HEK293 (cell line): ENCODE results near the gene PGAP6.
"Not testable (repeated sequence)": the region's sequence is repeated elsewhere in the genome, so short reads cannot be mapped to it uniquely, and the experiment has no call there.

Experiments
- CTCF ChIA-PET: fragments of 350-600 bp; formaldehyde crosslinking; extraction: SDS; loops from one replicate; lab custom pipeline; 2021; ENCODE audit warnings: antibody characterized with exemption; lab: Yijun Ruan, JAX
- POLR2A ChIA-PET: fragments of 300-600 bp; formaldehyde crosslinking; extraction: SDS; loops from one replicate; lab custom pipeline; 2020; ENCODE audit warnings: antibody characterized with exemption, inconsistent platforms; lab: Yijun Ruan, JAX
- H3K27ac ChIP-seq: fragments of 200-500 bp; sonication (Bioruptor generic); 2 replicates; pipeline ENCODE4 v1.5.1; 2014; ENCODE audit warnings: low read depth, low read length, control low read depth, inconsistent platforms; ENCODE audit errors: extremely low read depth
- H3K36me3 ChIP-seq, 2 experiments: fragments of 200-500 bp in 1 of 2; sonication (Bioruptor generic) in 1 of 2; 1 replicate in 1 of 2; 2 replicates in 1 of 2; pipeline ENCODE4 v1.5.1; 2014 to 2017; ENCODE audit warnings: inconsistent platforms in 2 of 2, low read length in 2 of 2; ENCODE audit not compliant: control insufficient read depth in 2 of 2, insufficient read depth in 1 of 2
- H3K4me1 ChIP-seq: fragments of 200-500 bp; sonication (Bioruptor generic); 2 replicates; pipeline ENCODE4 v1.5.1; 2014; ENCODE audit warnings: mild to moderate bottlenecking, low read length, inconsistent platforms; ENCODE audit not compliant: control insufficient read depth, insufficient read depth
- H3K4me3 ChIP-seq: 2 replicates; pipeline ENCODE4 v1.5.1; 2011; ENCODE audit warnings: low read depth, mild to moderate bottlenecking, control low read depth, low read length, moderate library complexity
- H3K9me3 ChIP-seq: fragments of 200-500 bp; sonication (Bioruptor generic); 2 replicates; pipeline ENCODE4 v1.5.1; 2014; ENCODE audit warnings: low read depth, low read length, inconsistent platforms; ENCODE audit not compliant: control insufficient read depth, insufficient read depth
- GFI1B ChIP-seq: fragments of 450-650 bp; formaldehyde crosslinking; IDR thresholded peaks from 2 replicates; pipeline ENCODE4 v1.5.1; 2016; ENCODE audit warnings: missing biosample characterization, missing genetic modification characterization
- KLF1 ChIP-seq: fragments of 450-650 bp; formaldehyde crosslinking; IDR thresholded peaks from 2 replicates; pipeline ENCODE4 v1.5.1; 2016; ENCODE audit warnings: missing biosample characterization, missing genetic modification characterization
- KLF16 ChIP-seq: fragments of 450-650 bp; formaldehyde crosslinking; IDR thresholded peaks from 2 replicates; pipeline ENCODE4 v1.5.1; 2017; ENCODE audit warnings: missing biosample characterization, missing genetic modification characterization
- MZF1 ChIP-seq: fragments of 450-650 bp; formaldehyde crosslinking; IDR thresholded peaks from 2 replicates; pipeline ENCODE4 v1.5.1; 2017; ENCODE audit warnings: missing biosample characterization, missing genetic modification characterization, borderline replicate concordance
- TRIM28 ChIP-seq: IDR thresholded peaks from 2 replicates; pipeline ENCODE4 v1.6.1; 2011; ENCODE audit warnings: low read length, control low read depth, borderline replicate concordance
- ZBTB17 ChIP-seq: fragments of 450-650 bp; formaldehyde crosslinking; IDR thresholded peaks from 2 replicates; pipeline ENCODE4 v1.5.1; 2016; ENCODE audit warnings: missing biosample characterization, missing genetic modification characterization
- ZBTB48 ChIP-seq: fragments of 450-650 bp; formaldehyde crosslinking; IDR thresholded peaks from 2 replicates; pipeline ENCODE4 v1.5.1; 2016; ENCODE audit warnings: missing biosample characterization, missing genetic modification characterization
- ZFP69B ChIP-seq: fragments of 450-650 bp; formaldehyde crosslinking; IDR thresholded peaks from 2 replicates; pipeline ENCODE4 v1.5.1; 2016; ENCODE audit warnings: missing biosample characterization, missing genetic modification characterization
- ZNF112 ChIP-seq: fragments of 450-650 bp; formaldehyde crosslinking; IDR thresholded peaks from 2 replicates; pipeline ENCODE4 v1.5.0; 2017; ENCODE audit warnings: missing biosample characterization, missing genetic modification characterization
- ZNF140 ChIP-seq: fragments of 450-650 bp; formaldehyde crosslinking; IDR thresholded peaks from 2 replicates; pipeline ENCODE4 v1.5.1; 2016; ENCODE audit warnings: missing biosample characterization, missing genetic modification characterization
- ZNF174 ChIP-seq: fragments of 450-650 bp; formaldehyde crosslinking; IDR thresholded peaks from 2 replicates; pipeline ENCODE4 v1.5.0; 2017; ENCODE audit warnings: missing biosample characterization, mild to moderate bottlenecking, missing genetic modification characterization
- ZNF239 ChIP-seq: fragments of 450-650 bp; formaldehyde crosslinking; IDR thresholded peaks from 2 replicates; pipeline ENCODE4 v1.5.1; 2016; ENCODE audit warnings: missing biosample characterization, missing genetic modification characterization
- ZNF248 ChIP-seq: fragments of 450-650 bp; formaldehyde crosslinking; IDR thresholded peaks from 2 replicates; pipeline ENCODE4 v1.5.1; 2017; ENCODE audit warnings: missing biosample characterization, missing genetic modification characterization
- ZNF670 ChIP-seq: fragments of 450-650 bp; formaldehyde crosslinking; IDR thresholded peaks from 2 replicates; pipeline ENCODE4 v1.5.1; 2016; ENCODE audit warnings: missing biosample characterization, missing genetic modification characterization, low read depth
- ZNF701 ChIP-seq: fragments of 450-650 bp; formaldehyde crosslinking; IDR thresholded peaks from 2 replicates; pipeline ENCODE4 v1.5.1; 2016; ENCODE audit warnings: missing biosample characterization, missing genetic modification characterization
- ZNF76 ChIP-seq: fragments of 450-650 bp; formaldehyde crosslinking; IDR thresholded peaks from 2 replicates; pipeline ENCODE4; 2016; ENCODE audit warnings: low read depth, missing biosample characterization, missing genetic modification characterization, borderline replicate concordance
- ZNF768 ChIP-seq: fragments of 450-650 bp; formaldehyde crosslinking; IDR thresholded peaks from 2 replicates; pipeline ENCODE4 v1.5.1; 2018; ENCODE audit warnings: missing biosample characterization, mild to moderate bottlenecking, missing genetic modification characterization
- ZNF791 ChIP-seq: fragments of 450-650 bp; formaldehyde crosslinking; IDR thresholded peaks from 2 replicates; pipeline ENCODE4 v1.5.1; 2016; ENCODE audit warnings: missing biosample characterization, missing genetic modification characterization
- ZNF837 ChIP-seq: fragments of 450-650 bp; formaldehyde crosslinking; IDR thresholded peaks from 2 replicates; pipeline ENCODE4 v1.5.1; 2016; ENCODE audit warnings: missing biosample characterization, missing genetic modification characterization
- ZSCAN16 ChIP-seq: fragments of 450-650 bp; formaldehyde crosslinking; IDR thresholded peaks from 2 replicates; pipeline ENCODE4 v1.5.1; 2016; ENCODE audit warnings: missing biosample characterization, missing genetic modification characterization
- TF ChIP-seq, protein P1 (sequence below): fragments of 450-650 bp; formaldehyde crosslinking; IDR thresholded peaks from 2 replicates; pipeline ENCODE4 v1.5.1; 2016; ENCODE audit warnings: missing biosample characterization, missing genetic modification characterization
- TF ChIP-seq, protein P2 (sequence below): fragments of 450-650 bp; formaldehyde crosslinking; IDR thresholded peaks from 2 replicates; pipeline ENCODE4 v1.5.1; 2016; ENCODE audit warnings: missing biosample characterization, missing genetic modification characterization

Gene PGAP6

DNA sequence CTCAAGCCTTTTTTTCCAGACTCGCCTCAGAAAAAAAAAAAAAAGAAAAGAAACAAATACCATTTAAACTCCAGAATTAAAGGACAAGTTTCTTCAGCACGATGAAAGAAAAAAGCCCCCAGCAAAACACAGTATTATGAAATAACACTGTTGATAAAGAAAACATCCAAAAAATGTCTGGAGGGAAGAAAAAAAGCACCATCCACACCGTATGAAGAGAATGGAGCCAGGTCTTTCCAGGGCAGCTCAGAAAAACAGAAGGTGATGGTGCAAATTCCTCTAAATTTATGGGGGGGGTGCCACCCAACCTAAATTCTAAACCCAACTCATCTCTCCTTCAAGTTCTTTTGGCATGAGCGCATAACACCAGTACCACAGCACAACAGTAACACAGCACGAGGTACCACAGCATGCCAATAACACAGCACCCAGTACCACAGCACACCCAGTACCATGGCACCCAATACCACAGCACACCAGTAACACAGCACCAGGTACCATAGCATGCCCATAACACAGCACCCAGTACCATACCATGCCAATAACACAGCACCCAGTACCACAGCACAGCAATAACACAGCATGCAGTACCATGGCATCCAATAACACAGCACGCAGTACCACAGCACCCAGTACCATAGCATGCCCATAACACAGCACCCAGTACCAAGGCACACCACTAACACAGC is 48.2 kb downstream of the PGAP6 start (continued):
- TF ChIP-seq ZNF76 (tag by site-specific recombination): no peak
- TF ChIP-seq MZF1 (tag by site-specific recombination): no peak
- no peak for TF ChIP-seq ZNF670 (tag by site-specific recombination)
- TF ChIP-seq, protein P1, sequence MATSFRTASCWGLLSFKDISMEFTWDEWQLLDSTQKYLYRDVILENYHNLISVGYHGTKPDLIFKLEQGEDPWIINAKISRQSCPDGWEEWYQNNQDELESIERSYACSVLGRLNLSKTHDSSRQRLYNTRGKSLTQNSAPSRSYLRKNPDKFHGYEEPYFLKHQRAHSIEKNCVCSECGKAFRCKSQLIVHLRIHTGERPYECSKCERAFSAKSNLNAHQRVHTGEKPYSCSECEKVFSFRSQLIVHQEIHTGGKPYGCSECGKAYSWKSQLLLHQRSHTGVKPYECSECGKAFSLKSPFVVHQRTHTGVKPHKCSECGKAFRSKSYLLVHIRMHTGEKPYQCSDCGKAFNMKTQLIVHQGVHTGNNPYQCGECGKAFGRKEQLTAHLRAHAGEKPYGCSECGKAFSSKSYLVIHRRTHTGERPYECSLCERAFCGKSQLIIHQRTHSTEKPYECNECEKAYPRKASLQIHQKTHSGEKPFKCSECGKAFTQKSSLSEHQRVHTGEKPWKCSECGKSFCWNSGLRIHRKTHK (tag by site-specific recombination): no peak
- TF ChIP-seq ZBTB48 (tag by site-specific recombination): no peak
- TF ChIP-seq GFI1B: no peak
- TF ChIP-seq ZNF768 (tag by site-specific recombination): no peak
- no peak for TF ChIP-seq ZBTB17 (tag by site-specific recombination)
- no peak for TF ChIP-seq ZNF239 (tag by site-specific recombination)
- no peak for TF ChIP-seq KLF1 (tag by site-specific recombination)
- no peak for TF ChIP-seq ZNF174 (tag by site-specific recombination)
- no peak for TF ChIP-seq KLF16 (tag by site-specific recombination)
- TF ChIP-seq TRIM28: no peak
- 0 out of 2 replicates have a peak, but pooled peaks have one; percentile 67 for TF ChIP-seq ZSCAN16 (tag by site-specific recombination)
- no peak for TF ChIP-seq ZNF112 (tag by site-specific recombination)
- no peak for TF ChIP-seq ZFP69B (tag by site-specific recombination)
- TF ChIP-seq ZNF248 (tag by site-specific recombination): no peak
- TF ChIP-seq ZNF791 (tag by site-specific recombination): no peak
- TF ChIP-seq, protein P2, sequence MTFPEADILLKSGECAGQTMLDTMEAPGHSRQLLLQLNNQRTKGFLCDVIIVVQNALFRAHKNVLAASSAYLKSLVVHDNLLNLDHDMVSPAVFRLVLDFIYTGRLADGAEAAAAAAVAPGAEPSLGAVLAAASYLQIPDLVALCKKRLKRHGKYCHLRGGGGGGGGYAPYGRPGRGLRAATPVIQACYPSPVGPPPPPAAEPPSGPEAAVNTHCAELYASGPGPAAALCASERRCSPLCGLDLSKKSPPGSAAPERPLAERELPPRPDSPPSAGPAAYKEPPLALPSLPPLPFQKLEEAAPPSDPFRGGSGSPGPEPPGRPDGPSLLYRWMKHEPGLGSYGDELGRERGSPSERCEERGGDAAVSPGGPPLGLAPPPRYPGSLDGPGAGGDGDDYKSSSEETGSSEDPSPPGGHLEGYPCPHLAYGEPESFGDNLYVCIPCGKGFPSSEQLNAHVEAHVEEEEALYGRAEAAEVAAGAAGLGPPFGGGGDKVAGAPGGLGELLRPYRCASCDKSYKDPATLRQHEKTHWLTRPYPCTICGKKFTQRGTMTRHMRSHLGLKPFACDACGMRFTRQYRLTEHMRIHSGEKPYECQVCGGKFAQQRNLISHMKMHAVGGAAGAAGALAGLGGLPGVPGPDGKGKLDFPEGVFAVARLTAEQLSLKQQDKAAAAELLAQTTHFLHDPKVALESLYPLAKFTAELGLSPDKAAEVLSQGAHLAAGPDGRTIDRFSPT (tag by site-specific recombination): peak; percentile 62; the same call in 1 of the 2 replicates
- TF ChIP-seq ZNF140 (tag by site-specific recombination): no peak
- TF ChIP-seq ZNF837 (tag by site-specific recombination): no peak
- no peak for TF ChIP-seq ZNF701 (tag by site-specific recombination)

DNA sequence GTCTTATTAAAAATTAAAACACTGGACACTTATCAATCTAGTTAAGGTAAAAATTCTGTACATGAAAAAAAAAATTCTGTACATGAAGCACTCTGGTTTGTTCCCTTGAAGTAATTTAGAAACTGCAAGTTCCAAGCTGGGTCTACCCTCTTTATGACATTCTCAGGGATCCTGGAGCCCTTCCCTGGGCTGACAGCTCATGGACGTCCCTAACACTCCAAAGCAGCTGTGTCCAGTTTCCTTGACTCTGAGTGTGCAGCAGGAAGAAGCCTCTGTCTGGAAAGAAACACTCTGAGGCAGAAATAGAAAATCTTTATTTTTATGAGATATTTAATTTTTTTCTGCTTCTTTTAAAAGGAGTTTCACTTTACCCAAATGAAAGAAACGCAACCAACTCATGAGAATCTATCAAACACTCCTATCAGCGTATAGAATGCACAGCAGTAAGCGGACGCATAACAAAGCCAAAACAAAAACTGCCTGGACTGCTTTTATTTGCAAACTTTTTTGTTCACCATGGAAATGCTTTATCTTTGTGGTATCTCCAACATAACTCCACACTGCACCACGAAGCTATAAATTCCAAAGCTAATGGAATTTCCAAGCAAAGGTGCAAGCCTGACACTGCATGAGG is 50.5 kb downstream of the PGAP6 start:
- H3K4me3 ChIP-seq, H3K27ac ChIP-seq, H3K9me3 ChIP-seq, H3K4me1 ChIP-seq, H3K36me3 ChIP-seq: not testable (repeated sequence)
- POLR2A ChIA-PET: interaction anchor here (0.7 kb wide), 1 partner anchor 203 kb away, joined by 3 read pairs; no protein-coding TSS in a partner anchor
- CTCF ChIA-PET: interaction anchor here (0.6 to 0.9 kb wide), 2 partner anchors 78 to 265 kb away, joined by 4 to 6 read pairs; no protein-coding TSS in a partner anchor
